GM23338 (cell line): ENCODE data around the gene RIN3. TPM values are rescaled to one million over a fixed set of nuclear protein-coding genes. Genes with fewer than 3 reads are reported as not detected.

Experiments used
- ATAC-seq: fragments of 200-7000 bp; cut with Tn5 transposase; 3 replicates; pipeline ENCODE4 v1.9.1; 2020
- DNase-seq: peaks from one replicate; pipeline ENCODE4 v3.0.0-alpha.2; 2015; ENCODE audit warnings: low spot score
- H2AFZ ChIP-seq: fragments of 200-600 bp; sonication (generic); 2 replicates; pipeline ENCODE4 v1.8.0; 2016; ENCODE audit warnings: antibody characterized with exemption, mild to moderate bottlenecking, moderate library complexity
- H3F3A ChIP-seq: fragments of 200-600 bp; sonication (generic); replicated peaks from 2 replicates; pipeline ENCODE4 v1.8.0; 2017; ENCODE audit warnings: antibody characterized with exemption, mixed run types, low read depth
- H3K27ac ChIP-seq: fragments of 200-600 bp; sonication (generic); 2 replicates; pipeline ENCODE4 v1.6.1; 2016; ENCODE audit warnings: low read depth
- H3K27me3 ChIP-seq: fragments of 200-600 bp; sonication (generic); 2 replicates; pipeline ENCODE4 v1.8.0; 2016; ENCODE audit warnings: mild to moderate bottlenecking, mixed run types, moderate library complexity; ENCODE audit not compliant: insufficient read depth
- H3K36me3 ChIP-seq: fragments of 200-600 bp; sonication (generic); 2 replicates; pipeline ENCODE4 v1.8.0; 2016; ENCODE audit warnings: mild to moderate bottlenecking; ENCODE audit not compliant: insufficient read depth
- H3K4me1 ChIP-seq: fragments of 200-600 bp; sonication (generic); 2 replicates; pipeline ENCODE4 v1.8.0; 2016; ENCODE audit warnings: mild to moderate bottlenecking, moderate library complexity; ENCODE audit not compliant: insufficient read depth
- H3K4me2 ChIP-seq: fragments of 200-600 bp; sonication (generic); 2 replicates; pipeline ENCODE4 v1.7.1; 2017; ENCODE audit warnings: mixed run types
- H3K4me3 ChIP-seq: fragments of 200-600 bp; sonication (generic); 2 replicates; pipeline ENCODE4 v1.6.1; 2016; ENCODE audit warnings: mixed run types
- H3K79me2 ChIP-seq: fragments of 200-600 bp; sonication (generic); replicated peaks from 2 replicates; pipeline ENCODE4 v1.8.0; 2017; ENCODE audit warnings: mild to moderate bottlenecking; ENCODE audit not compliant: insufficient read depth
- H3K9me2 ChIP-seq: fragments of 200-600 bp; sonication (generic); 2 replicates; pipeline ENCODE4 v1.8.0; 2017; ENCODE audit not compliant: insufficient read depth
- H4K20me1 ChIP-seq: fragments of 200-600 bp; sonication (generic); replicated peaks from 2 replicates; pipeline ENCODE4 v1.8.0; 2017; ENCODE audit warnings: mild to moderate bottlenecking; ENCODE audit not compliant: insufficient read depth
- H3K27ac Mint-ChIP-seq: 2 replicates; pipeline ENCODE4 v1.8.0; 2020; ENCODE audit warnings: inconsistent platforms, mild to moderate bottlenecking, moderate library complexity, mixed read lengths
- H3K27me3 Mint-ChIP-seq: 3 replicates; pipeline ENCODE4 v1.8.0; 2022; ENCODE audit warnings: low read depth, mild to moderate bottlenecking, moderate library complexity, mixed read lengths, inconsistent platforms; ENCODE audit not compliant: insufficient read depth, poor library complexity
- H3K36me3 Mint-ChIP-seq: 3 replicates; pipeline ENCODE4 v1.8.0; 2021; ENCODE audit warnings: low read depth, mild to moderate bottlenecking, inconsistent platforms, moderate library complexity, mixed read lengths
- H3K4me1 Mint-ChIP-seq: 3 replicates; pipeline ENCODE4 v1.8.0; 2020; ENCODE audit warnings: mild to moderate bottlenecking, inconsistent platforms, mixed read lengths
- H3K4me3 Mint-ChIP-seq: 3 replicates; pipeline ENCODE4 v1.8.0; 2021; ENCODE audit warnings: moderate library complexity, mild to moderate bottlenecking, inconsistent platforms, mixed read lengths
- H3K9me3 Mint-ChIP-seq: 3 replicates; pipeline ENCODE4 v1.8.0; 2020; ENCODE audit warnings: moderate library complexity, mild to moderate bottlenecking, inconsistent platforms, mixed read lengths
- CREB1 ChIP-seq: fragments of 250-450 bp; sonication (Bioruptor Pico); IDR thresholded peaks from 2 replicates; pipeline ENCODE4 v1.5.0; 2020; ENCODE audit warnings: low read depth, mild to moderate bottlenecking, moderate library complexity
- EZH2 ChIP-seq: fragments of 200-600 bp; sonication (generic); IDR thresholded peaks from one replicate; pipeline ENCODE4 v1.8.0; 2017; ENCODE audit warnings: antibody characterized with exemption, mild to moderate bottlenecking, low read depth; ENCODE audit not compliant: unreplicated experiment
- EZH2phosphoT487 ChIP-seq: fragments of 200-600 bp; sonication (generic); IDR thresholded peaks from one replicate; pipeline ENCODE4 v1.8.1; 2018; ENCODE audit warnings: antibody characterized with exemption; ENCODE audit not compliant: unreplicated experiment
- JUNB ChIP-seq: IDR thresholded peaks from one replicate; pipeline ENCODE4 v1.6.1; 2016; ENCODE audit warnings: antibody characterized with exemption; ENCODE audit not compliant: unreplicated experiment
- POLR2AphosphoS5 ChIP-seq: IDR thresholded peaks from 2 replicates; pipeline ENCODE4 v1.6.1; 2016; ENCODE audit warnings: antibody characterized with exemption, low read depth
- ZNF114 ChIP-seq: fragments of 250-450 bp; sonication (Bioruptor Pico); IDR thresholded peaks from 2 replicates; pipeline ENCODE4 v1.5.0; 2020; ENCODE audit warnings: mild to moderate bottlenecking, moderate library complexity
- ZNF331 ChIP-seq: fragments of 250-450 bp; sonication (Bioruptor Pico); IDR thresholded peaks from 2 replicates; pipeline ENCODE4 v1.5.0; 2020; ENCODE audit warnings: low read depth, mild to moderate bottlenecking, moderate library complexity
- polyA plus RNA-seq: library from polyadenylated mRNA; unstranded; fragments of >200 nt; fragmentation: Nextera tagmentation; extraction: Ambion mirVana; gene quantifications from 2 replicates; pipeline ENCODE4 v1.2.1, GENCODE V29; 2016
- total RNA-seq: library from RNA; depleted of rRNA; stranded (reverse); fragments of >200 nt; shearing (Covaris generic); gene quantifications from 2 replicates; pipeline ENCODE4 v1.2.3, GENCODE V29; 2014
- TF ChIP-seq, protein P1 (sequence below): IDR thresholded peaks from 2 replicates; pipeline ENCODE4 v1.6.1; 2016; ENCODE audit warnings: antibody characterized with exemption
- TF ChIP-seq, protein P2 (sequence below): IDR thresholded peaks from one replicate; pipeline ENCODE4 v1.6.1; 2018; ENCODE audit warnings: antibody characterized with exemption; ENCODE audit not compliant: unreplicated experiment
- TF ChIP-seq, protein P3 (sequence below), 2 experiments: fragments of 200-600 bp in 1 of 2; sonication (generic) in 1 of 2; conservative IDR thresholded peaks; 2 replicates each; pipeline versions ENCODE4 v1.5.1 to v1.6.1; 2016 to 2017; ENCODE audit warnings: antibody characterized with exemption in 2 of 2, low read depth in 2 of 2, mild to moderate bottlenecking in 2 of 2, moderate library complexity in 1 of 2

RIN3 gene
- total and polyA plus RNA-seq, 2 experiments from 2014 or later, result 0.97 to 1.5 TPM

DNA sequence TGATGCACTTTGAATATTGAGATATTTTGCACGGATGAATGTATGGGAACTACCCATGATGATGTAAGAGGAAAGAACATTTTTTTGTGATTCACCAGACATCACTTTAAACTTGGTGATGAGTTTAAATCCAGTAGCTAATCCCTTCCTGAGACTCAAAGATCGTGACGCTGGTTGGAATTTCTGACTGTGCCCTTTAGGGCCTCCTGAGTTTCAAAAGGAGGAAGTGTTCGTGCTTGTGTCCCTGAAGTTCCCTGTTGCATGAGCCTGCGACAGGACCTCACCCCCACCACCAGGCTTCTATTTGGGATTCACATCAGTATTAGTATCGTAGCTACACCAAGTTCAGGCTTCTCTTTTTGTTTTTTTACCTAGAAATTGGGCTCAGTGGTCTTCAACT, 18.6 kb upstream of the RIN3 start (continued):
- TF ChIP-seq, protein P1, sequence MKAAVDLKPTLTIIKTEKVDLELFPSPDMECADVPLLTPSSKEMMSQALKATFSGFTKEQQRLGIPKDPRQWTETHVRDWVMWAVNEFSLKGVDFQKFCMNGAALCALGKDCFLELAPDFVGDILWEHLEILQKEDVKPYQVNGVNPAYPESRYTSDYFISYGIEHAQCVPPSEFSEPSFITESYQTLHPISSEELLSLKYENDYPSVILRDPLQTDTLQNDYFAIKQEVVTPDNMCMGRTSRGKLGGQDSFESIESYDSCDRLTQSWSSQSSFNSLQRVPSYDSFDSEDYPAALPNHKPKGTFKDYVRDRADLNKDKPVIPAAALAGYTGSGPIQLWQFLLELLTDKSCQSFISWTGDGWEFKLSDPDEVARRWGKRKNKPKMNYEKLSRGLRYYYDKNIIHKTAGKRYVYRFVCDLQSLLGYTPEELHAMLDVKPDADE, result no peak
- TF ChIP-seq CREB1 (no peak), POLR2AphosphoS5 (no peak), JUNB (no peak)
- TF ChIP-seq, protein P2, sequence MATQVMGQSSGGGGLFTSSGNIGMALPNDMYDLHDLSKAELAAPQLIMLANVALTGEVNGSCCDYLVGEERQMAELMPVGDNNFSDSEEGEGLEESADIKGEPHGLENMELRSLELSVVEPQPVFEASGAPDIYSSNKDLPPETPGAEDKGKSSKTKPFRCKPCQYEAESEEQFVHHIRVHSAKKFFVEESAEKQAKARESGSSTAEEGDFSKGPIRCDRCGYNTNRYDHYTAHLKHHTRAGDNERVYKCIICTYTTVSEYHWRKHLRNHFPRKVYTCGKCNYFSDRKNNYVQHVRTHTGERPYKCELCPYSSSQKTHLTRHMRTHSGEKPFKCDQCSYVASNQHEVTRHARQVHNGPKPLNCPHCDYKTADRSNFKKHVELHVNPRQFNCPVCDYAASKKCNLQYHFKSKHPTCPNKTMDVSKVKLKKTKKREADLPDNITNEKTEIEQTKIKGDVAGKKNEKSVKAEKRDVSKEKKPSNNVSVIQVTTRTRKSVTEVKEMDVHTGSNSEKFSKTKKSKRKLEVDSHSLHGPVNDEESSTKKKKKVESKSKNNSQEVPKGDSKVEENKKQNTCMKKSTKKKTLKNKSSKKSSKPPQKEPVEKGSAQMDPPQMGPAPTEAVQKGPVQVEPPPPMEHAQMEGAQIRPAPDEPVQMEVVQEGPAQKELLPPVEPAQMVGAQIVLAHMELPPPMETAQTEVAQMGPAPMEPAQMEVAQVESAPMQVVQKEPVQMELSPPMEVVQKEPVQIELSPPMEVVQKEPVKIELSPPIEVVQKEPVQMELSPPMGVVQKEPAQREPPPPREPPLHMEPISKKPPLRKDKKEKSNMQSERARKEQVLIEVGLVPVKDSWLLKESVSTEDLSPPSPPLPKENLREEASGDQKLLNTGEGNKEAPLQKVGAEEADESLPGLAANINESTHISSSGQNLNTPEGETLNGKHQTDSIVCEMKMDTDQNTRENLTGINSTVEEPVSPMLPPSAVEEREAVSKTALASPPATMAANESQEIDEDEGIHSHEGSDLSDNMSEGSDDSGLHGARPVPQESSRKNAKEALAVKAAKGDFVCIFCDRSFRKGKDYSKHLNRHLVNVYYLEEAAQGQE, result no peak

DNA sequence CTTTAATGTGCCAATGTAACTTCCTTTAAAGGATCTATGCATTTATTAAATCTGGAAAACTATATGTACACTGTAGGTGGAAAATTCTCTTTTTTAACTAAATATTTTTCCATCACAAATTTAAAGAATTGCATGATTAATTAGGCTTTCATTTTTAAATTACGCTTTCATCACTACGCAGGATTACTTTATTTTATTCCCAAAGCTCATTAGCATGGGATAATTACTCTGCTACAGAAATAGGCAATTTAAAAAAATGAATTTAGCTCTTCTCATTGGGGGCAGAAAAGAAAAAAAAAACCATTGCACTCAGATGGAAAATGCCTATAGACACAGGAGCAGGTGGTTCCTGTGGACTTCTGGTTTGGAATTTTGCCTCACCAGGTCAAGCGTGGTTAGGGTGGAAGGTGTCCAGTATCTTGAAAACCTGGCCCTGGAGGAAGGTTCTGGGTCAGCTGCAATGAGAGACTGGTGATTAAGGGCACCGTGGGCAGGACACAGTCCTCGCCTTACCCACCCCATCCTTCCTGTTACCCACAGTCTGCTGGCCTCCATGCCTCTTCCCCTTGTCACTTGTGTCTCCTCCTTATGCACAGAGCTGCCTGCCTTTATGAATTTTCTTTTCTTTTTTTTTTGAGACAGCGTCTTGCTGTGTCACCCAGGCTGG, 17.3 kb upstream of the RIN3 start:
- H3K27me3 Mint-ChIP-seq, result peaks cover 2% of the 10 kb centered on the region
- peaks cover 15% of the 10 kb centered on the region for H3K4me1 Mint-ChIP-seq
- ATAC-seq (no peak), DNase-seq (no peak)
- no peaks in the 10 kb centered on the region for H3K4me1 ChIP-seq
- no peaks in the 10 kb centered on the region; the same call in 2 of the 3 replicates for H3K36me3 Mint-ChIP-seq
- H3K79me2 ChIP-seq, result no peaks in the 10 kb centered on the region
- no peak overlapping the region for H3K4me3 ChIP-seq
- H3K9me2 ChIP-seq, result no peaks in the 10 kb centered on the region
- H2AFZ ChIP-seq, result no peak overlapping the region
- no peaks in the 10 kb centered on the region for H3K9me3 Mint-ChIP-seq
- no peak overlapping the region for H3K4me2 ChIP-seq
- H3K4me3 Mint-ChIP-seq, result no peak overlapping the region
- no peaks in the 10 kb centered on the region for H3K36me3 ChIP-seq
- no peaks in the 10 kb centered on the region for H3K27me3 ChIP-seq
- H3K27ac Mint-ChIP-seq, result no peak overlapping the region
- H4K20me1 ChIP-seq, result no peaks in the 10 kb centered on the region
- H3K27ac ChIP-seq, result no peak overlapping the region
- no peaks in the 10 kb centered on the region for H3F3A ChIP-seq
- TF ChIP-seq ZNF331 (CRISPR knock-in tag) (no peak), POLR2AphosphoS5 (no peak), CREB1 (no peak), EZH2 (no peak), ZNF114 (no peak), EZH2phosphoT487 (no peak)
- TF ChIP-seq, protein P2, result no peak
- TF ChIP-seq, protein P3, sequence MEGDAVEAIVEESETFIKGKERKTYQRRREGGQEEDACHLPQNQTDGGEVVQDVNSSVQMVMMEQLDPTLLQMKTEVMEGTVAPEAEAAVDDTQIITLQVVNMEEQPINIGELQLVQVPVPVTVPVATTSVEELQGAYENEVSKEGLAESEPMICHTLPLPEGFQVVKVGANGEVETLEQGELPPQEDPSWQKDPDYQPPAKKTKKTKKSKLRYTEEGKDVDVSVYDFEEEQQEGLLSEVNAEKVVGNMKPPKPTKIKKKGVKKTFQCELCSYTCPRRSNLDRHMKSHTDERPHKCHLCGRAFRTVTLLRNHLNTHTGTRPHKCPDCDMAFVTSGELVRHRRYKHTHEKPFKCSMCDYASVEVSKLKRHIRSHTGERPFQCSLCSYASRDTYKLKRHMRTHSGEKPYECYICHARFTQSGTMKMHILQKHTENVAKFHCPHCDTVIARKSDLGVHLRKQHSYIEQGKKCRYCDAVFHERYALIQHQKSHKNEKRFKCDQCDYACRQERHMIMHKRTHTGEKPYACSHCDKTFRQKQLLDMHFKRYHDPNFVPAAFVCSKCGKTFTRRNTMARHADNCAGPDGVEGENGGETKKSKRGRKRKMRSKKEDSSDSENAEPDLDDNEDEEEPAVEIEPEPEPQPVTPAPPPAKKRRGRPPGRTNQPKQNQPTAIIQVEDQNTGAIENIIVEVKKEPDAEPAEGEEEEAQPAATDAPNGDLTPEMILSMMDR (conservative IDR thresholded peaks at IDR 0.05; ENCODE audit: low read depth in 2 of 2), result no peak
- TF ChIP-seq, protein P1, result no peak
